Mucosa of rectum (tissue), 2 donors: ENCODE results near the gene PXDC1.

Experiments
- H3K27ac ChIP-seq, 2 donors: one replicate each; pipeline ENCODE4 v1.7.0; 2013; ENCODE audit warnings: inconsistent platforms in 2 of 2, low read depth in 2 of 2, low read length in 2 of 2
- H3K27me3 ChIP-seq, 2 donors: one replicate each; pipeline ENCODE4 v1.7.0; 2013; ENCODE audit warnings: low read length in 2 of 2; ENCODE audit not compliant: control insufficient read depth in 2 of 2, insufficient read depth in 2 of 2
- H3K36me3 ChIP-seq, 2 donors: one replicate each; pipeline ENCODE4 v1.7.0; 2013; ENCODE audit warnings: low read length in 2 of 2; ENCODE audit not compliant: control insufficient read depth in 2 of 2, insufficient read depth in 2 of 2
- H3K4me1 ChIP-seq, 2 donors: one replicate each; pipeline ENCODE4 v1.7.0; 2013; ENCODE audit warnings: low read length in 2 of 2, mild to moderate bottlenecking in 1 of 2; ENCODE audit not compliant: control insufficient read depth in 2 of 2, insufficient read depth in 2 of 2
- H3K4me3 ChIP-seq, 2 donors: one replicate each; pipeline ENCODE4 v1.7.0; 2013; ENCODE audit warnings: low read length in 2 of 2
- H3K9ac ChIP-seq, 2 donors: one replicate each; pipeline ENCODE4 v1.7.0; 2013; ENCODE audit warnings: low read length in 2 of 2, low read depth in 1 of 2, mild to moderate bottlenecking in 1 of 2
- H3K9me3 ChIP-seq, 2 donors: one replicate each; pipeline ENCODE4 v1.7.0; 2013; ENCODE audit warnings: low read length in 2 of 2; ENCODE audit not compliant: control insufficient read depth in 2 of 2
- donor health status: healthy.
- donor health status: Normal muscosa, but diverticular disease.

The PXDC1 gene

DNA sequence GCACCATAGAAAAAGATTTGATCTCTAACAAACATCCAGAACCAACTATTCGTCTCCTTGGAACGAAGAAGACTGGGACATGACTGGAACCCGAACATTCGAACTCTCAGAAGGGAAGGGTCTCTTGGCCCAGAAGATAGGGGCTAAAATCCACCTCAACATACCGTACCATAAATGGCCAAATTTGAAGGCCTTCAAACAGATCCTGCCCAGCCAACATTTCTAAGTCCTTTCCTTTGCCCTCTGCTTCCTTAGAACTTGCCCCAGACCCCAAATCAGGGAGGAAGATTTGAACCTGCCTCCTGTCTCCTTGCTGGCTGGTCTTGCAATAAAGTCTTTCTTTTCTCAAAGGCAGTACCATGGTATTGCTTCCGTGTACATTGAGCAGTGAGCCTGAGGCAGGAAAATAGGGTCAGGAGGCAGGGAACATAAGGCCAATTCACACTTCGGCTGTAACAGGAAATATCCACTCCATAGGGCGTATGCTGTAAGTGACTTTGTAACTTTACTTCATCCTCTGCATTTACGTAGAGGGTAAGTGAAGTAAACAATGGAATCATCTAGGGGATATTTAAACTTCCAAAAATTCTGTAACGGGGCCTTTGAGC is 1.8 kb upstream of the PXDC1 start:
- Histone ChIP-seq H3K4me1 (peaks cover 16 to 22% of the 10 kb centered on the region in 2 donors), H3K27ac (peak overlapping the region; percentile 16 to 25), H3K9ac (no peak overlapping the region), H3K4me3 (no peak overlapping the region), H3K36me3 (no peaks in the 10 kb centered on the region), H3K9me3 (no peaks in the 10 kb centered on the region), H3K27me3 (peaks cover 4 to 7% of the 10 kb centered on the region in 2 donors)

DNA sequence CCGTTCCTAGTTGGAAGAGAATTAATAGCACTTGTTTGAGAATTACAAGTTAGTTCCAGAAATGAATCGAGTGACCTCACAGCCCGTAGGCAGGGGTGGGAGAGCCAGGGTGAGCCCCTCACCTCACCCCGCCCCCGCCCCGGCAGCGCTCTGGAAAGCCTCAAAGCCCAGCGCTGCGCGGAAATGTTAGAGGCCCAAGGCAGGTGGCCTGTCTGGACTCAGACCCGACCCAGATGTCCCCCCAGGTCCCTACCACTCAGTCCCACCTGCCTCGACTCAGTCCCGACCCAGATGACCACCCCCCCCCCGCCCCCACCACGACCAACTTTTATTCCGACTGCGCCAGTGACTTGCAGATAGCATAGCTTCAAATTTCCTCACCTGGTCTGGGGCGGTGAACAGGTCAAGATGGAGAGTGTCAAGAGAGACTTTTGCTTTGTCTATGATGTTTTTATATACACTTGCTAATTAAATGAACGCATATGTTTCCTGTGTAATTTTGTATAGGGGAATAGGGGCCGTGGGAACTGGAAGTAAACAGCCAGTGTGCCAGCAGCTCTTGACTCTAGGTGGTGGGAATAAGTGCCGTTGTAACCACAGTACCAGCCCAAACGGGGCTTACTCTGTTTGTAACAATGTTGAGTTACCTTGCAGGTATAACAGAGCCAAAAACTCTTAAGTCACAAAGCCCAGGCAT is 1.2 kb upstream of the PXDC1 start:
- Histone ChIP-seq H3K4me1 (peaks cover 16 to 22% of the 10 kb centered on the region in 2 donors), H3K9me3 (no peaks in the 10 kb centered on the region), H3K4me3 (peak overlapping the region; percentile 66 to 68), H3K27ac (peak overlapping the region; percentile 82 to 86), H3K9ac (peak overlapping the region; percentile 47 to 74), H3K27me3 (peaks cover 4 to 7% of the 10 kb centered on the region in 2 donors), H3K36me3 (no peaks in the 10 kb centered on the region)

DNA sequence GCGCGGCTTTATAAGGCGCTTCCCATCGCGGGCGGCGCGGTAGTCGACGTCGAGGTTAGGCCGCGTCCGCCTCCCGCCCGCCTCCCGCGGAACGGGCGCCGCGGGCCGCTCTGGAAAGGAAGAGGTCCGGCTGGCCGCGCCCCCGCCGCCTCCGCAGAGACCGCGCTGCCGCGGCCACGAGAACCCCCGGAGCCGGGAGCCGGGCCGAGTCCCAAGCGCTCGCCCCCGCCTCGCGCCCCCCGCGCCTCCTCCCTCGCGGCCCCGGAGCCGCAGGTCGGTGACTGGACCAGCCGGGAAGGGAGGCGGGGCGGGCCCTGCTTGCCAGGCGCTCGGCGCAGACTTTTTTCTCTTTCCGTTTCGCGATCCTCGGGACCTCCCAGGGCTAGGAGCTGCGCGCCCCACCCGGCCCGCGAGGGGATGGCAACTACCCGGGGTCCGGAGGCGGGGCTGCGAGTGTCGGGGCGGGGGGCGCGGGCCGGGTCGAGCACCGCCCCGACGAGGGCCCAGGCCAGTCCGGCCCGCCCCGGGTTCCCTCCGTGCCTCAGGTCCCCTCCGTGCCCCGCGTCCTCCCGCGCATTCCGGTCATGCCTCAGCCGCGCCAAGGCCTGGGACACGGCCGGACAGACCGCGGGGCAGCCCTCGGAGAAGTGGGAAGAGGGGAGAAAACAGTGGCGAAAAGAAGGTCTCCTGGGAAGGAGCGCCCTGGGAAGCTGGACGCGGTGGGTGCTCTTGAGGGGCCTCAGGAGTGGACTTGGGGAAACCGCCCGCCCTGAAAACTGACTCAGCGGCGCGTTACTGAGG is 417 bp upstream of the PXDC1 start:
- Histone ChIP-seq H3K27ac (peak overlapping the region; percentile 82 to 86), H3K4me3 (peak overlapping the region; percentile 66 to 68), H3K9me3 (no peaks in the 10 kb centered on the region), H3K9ac (peak overlapping the region; percentile 47 to 74), H3K4me1 (peaks cover 16 to 22% of the 10 kb centered on the region in 2 donors), H3K36me3 (no peaks in the 10 kb centered on the region), H3K27me3 (peaks cover 4 to 7% of the 10 kb centered on the region in 2 donors)

DNA sequence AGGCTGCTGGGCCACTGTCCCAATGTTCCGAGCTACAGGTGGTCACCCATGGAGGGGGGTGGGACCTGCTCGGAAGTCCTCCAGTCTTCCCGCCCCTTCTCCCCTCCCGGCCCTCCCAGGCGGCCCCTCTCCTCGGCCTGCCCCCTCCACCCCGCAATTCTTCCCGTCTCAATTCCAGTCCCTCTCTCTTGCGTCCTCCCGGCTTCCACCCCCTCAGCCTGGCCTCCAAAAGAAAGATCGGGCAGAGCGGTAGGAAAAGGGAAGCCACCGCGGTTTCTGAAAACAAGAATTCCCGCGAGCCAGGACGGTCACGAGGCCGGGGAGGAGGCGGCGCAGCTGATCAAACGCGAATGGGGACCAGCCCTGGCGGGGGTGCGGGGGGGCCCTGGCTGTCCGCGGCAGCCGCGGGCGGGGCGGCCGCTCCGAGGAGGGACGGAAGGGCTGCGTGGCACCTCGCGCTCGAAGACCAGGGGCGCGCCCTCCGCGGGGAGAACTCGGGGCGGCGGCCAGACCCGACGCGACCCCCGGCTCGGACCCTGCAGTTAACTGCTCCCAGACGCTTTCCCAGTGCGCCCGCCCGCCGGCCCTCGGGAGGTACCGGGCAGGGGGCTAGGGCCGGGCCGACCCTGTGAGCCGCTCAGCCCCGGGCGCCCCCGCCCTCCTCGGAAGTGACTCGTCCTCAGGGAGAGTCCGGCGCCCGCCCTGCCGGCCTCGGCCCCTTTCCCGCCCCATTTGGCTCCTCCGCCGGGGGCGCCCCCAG is 1.0 kb downstream of the PXDC1 start:
- Histone ChIP-seq H3K27me3 (peaks cover 4 to 7% of the 10 kb centered on the region in 2 donors), H3K36me3 (no peaks in the 10 kb centered on the region), H3K9me3 (no peaks in the 10 kb centered on the region), H3K9ac (peak overlapping the region in 1 of 2 donors; percentile 74), H3K4me1 (peaks cover 16 to 22% of the 10 kb centered on the region in 2 donors), H3K27ac (peak overlapping the region; percentile 82 to 86), H3K4me3 (peak overlapping the region; percentile 62 to 68)

DNA sequence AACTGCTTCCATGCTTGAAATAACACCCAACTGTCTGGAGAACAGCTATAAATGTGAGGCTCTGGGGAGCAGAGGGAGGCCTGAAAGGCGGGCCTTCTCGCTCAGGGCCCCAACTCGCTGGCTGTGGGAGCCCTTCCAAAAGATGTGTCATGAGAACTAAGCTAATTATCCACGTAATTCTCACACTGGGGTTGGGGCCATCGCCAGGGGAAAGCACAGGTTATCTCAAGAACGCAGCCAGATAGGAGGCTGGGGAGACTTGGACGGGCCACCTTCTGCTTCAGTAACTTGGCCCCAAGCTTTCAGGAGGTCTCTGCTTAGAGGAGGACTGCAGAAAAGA is 1.6 kb downstream of the PXDC1 start:
- Histone ChIP-seq H3K4me3 (peak overlapping the region; percentile 62 to 68), H3K27ac (peak overlapping the region; percentile 82 to 86), H3K9ac (peak overlapping the region; percentile 2 to 74), H3K27me3 (peaks cover 4 to 7% of the 10 kb centered on the region in 2 donors), H3K36me3 (no peaks in the 10 kb centered on the region), H3K4me1 (peaks cover 16 to 22% of the 10 kb centered on the region in 2 donors), H3K9me3 (no peaks in the 10 kb centered on the region)

DNA sequence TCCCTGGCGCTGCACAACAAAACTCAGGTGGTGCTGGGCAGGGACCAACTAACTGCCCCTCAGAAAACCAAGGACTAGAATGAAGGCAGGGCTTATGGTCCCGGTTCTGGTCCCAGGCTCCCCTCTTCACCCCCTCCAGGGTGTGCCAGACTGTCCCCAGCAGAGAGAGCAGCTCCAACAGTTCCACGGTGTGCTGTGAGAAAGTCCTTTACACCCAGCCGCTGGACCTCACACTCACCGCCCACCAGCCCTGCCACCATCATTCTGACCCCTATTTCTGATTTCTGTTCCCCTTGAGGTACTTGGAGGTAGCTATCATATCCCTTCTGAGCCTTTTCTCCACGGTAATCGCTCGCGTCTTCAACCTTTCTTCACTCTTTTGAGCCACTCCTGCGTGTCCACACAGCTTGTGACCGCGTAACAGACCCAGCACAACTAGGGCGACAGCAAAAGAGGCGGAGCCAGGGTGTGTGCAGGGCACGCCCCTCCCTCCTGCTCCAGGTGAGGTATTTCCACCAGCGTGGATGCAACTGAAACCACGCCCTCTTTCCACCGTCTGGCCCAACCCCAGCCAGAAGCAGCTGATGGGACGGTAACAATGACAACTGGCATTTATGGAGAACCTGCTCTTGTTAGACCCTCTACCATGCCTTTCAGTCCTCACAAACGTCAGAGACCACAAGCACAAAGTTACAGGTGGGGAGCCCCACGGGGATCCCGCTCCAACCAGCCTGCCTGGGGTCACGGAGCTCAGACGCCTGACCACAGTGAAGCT is 2.3 kb downstream of the PXDC1 start:
- Histone ChIP-seq H3K4me1 (peaks cover 16 to 22% of the 10 kb centered on the region in 2 donors), H3K36me3 (no peaks in the 10 kb centered on the region), H3K9me3 (no peaks in the 10 kb centered on the region), H3K27me3 (peaks cover 4 to 7% of the 10 kb centered on the region in 2 donors), H3K4me3 (peak overlapping the region; percentile 26 to 62), H3K27ac (peak overlapping the region in 1 of 2 donors; percentile 86), H3K9ac (peak overlapping the region; percentile 2 to 23)

DNA sequence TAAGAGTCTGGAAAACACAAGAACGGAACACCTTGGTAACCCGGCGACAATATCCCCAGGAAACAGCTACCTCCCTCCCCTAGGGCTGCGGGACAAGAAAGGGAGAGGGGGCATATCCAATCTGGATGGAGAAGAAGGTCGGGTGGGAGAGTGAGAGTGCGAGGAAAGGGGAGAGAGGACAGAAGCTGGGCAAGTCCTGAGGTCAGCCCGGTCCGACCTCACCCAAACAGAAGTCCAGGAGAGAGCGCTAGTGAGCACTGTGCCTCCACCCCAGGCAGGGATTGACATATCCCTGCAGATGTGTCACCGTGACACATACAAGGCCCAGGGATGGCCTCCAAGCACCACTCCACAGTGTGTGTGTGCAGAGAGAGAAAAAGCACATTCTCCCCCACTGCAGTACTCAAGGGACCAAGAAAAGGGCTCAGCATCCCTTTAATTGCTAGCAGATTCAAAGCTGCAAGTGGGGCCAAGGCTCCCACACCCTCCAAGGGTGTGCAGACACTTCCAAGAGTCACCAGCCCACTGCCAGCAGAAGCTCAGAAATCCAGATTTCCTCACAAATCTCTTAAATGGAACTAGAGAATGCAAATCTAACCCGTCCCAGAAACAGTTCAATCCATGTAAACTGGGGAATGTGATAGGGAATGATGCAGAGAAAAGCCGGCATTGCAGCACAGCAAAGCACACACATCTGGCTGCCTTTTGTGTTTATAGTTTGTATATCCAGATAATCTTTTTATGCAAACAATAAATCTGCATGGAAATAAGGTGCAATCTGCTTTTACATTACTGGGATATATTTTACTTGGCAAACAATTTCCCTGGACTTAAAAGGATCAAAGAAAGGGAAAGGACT is 3.1 kb downstream of the PXDC1 start:
- no peaks in the 10 kb centered on the region for H3K36me3 ChIP-seq
- H3K27ac ChIP-seq, result no peak overlapping the region
- peaks cover 4 to 7% of the 10 kb centered on the region in 2 donors for H3K27me3 ChIP-seq
- no peak overlapping the region for H3K9ac ChIP-seq
- H3K9me3 ChIP-seq, result no peaks in the 10 kb centered on the region
- H3K4me1 ChIP-seq, result peaks cover 16 to 20% of the 10 kb centered on the region in 2 donors
- no peak overlapping the region for H3K4me3 ChIP-seq

DNA sequence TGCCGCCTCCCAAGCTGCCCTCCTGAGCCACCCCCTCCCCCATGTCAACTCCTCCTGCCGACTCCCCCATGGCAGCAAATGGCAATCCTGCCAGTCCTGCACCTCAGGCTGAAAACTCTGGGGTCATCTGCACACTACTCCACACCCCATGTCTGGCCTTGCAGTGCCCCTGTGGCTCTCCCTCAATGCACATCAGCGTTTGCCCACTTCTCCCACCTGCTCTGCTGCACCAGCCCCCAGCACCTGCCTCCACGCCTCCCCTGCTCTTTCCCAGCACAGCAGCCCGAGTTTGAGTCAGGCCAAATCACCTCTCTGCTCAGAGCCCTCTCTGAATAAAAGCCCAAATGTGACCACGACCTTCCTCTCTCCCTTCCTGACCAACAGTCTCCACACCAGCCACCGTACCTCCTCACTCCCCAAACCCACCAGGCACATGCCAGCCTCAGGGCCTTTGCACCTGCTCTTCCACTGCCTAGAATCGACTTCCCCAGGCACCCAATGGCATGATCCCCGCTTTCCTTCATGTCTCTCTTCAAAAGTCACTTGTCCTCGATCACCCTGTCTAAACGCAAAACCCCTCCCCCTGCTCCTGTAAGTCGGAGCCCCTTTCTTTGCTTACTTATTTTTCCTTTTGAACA is 4.3 kb downstream of the PXDC1 start:
- peaks cover 12 to 19% of the 10 kb centered on the region in 2 donors for H3K4me1 ChIP-seq

More for the DNA sequence above, 4.3 kb downstream of the PXDC1 start:
- Histone ChIP-seq H3K27ac (no peak overlapping the region), H3K9ac (no peak overlapping the region), H3K27me3 (peaks cover 4 to 7% of the 10 kb centered on the region in 2 donors), H3K9me3 (no peaks in the 10 kb centered on the region), H3K4me3 (no peak overlapping the region), H3K36me3 (no peaks in the 10 kb centered on the region)
